HG02763 (cell line): Measurements from ENCODE around the gene TMTC2.

Experiments used
- ATAC-seq: cut with Tn5 transposase; IDR thresholded peaks from one replicate; pipeline ENCODE4 v1.9.1; 2021; ENCODE audit warnings: mild to moderate bottlenecking, moderate library complexity; ENCODE audit not compliant: unreplicated experiment

The TMTC2 gene

DNA sequence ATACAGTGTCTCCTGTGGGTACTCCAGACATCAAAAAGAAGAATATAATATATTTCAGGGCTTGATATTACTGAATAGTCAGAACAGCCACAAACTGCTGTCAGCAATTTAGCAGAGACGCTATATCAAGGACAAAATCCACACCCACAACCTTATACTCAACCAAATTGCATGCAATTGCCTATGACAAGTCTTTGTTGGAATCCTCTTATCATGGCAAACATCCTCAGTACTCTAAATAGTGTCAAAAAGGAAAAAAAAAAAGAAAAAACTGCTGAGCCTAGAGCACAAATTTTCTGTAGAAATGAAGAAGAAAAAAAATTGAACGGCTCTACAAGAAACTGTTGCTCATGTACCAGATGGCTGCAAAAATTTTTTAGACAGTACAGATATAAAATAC lies 485.7 kb downstream of the TMTC2 start:
- ATAC-seq, result no peak

DNA sequence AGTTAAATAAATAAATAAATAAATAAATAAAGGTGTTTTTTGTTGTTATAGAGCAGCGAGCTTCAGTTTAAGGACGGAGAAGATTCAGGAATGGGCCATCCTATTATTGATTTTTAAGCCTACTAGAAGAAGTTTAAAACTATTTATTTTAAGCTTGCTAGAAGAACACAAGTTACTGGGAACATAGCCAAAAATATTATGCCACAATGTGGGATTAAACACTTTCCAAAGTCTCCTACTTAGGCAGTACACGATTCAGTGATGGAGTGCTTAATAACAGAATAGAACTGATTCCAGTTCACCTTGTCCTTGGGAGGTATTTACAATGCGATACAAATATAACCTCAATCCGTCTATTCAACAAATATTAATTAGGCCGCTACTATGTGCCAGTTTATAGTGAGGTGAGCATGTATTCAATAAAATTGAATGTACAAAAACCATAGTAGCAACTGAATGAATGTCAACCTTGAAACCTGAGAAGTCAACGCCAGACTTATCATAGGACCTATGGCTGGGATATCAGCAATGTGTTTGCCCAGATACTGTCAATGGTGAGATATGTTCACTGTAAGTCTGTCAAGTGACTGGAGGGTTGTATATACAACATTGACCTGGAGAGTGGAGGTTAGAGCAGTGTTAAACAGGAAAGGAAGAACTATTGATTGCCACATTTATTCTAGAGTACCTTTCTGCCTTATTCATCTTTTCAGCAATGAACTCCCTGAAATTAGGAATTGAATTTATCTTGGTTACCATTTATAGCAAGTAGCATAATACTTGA lies 486.4 kb downstream of the TMTC2 start:
- no peak for ATAC-seq

DNA sequence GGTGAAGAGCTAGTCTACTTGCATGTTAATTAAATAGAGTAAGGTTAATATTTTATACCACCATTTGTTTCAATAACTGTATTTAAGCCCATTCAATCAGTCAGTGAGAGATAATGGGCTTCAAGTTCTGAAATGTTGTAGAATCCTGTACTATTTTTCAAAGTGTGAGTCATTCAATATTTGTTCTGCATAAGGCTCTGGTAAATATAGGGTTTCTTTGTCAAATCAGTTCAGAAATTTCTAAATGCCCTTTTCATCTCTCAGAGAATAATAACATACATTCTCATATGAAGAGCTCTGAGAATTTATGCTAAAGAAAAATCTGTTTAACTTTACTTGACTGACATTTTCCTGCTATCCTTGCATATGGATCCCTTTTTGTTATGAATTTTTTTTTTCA lies 493.3 kb downstream of the TMTC2 start:
- no peak for ATAC-seq

DNA sequence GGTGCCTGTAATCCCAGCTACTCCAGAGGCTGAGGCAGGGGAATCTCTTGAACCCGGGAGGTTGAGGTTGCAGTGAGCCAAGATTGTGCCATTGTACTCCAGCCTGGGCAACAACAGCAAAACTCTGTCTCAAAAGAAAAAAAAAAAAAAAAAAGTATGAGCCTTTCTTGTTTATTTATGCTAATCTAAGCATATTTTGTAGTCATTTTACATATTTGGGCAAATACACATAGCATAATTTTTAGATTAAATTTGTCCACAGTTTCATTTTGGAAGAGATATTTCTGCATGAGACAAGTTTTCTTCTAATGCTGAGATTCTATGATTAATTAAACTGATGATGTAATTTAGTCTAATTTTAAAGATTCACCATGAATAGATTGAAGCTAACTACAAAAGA lies 494.4 kb downstream of the TMTC2 start:
- ATAC-seq, result no peak

DNA sequence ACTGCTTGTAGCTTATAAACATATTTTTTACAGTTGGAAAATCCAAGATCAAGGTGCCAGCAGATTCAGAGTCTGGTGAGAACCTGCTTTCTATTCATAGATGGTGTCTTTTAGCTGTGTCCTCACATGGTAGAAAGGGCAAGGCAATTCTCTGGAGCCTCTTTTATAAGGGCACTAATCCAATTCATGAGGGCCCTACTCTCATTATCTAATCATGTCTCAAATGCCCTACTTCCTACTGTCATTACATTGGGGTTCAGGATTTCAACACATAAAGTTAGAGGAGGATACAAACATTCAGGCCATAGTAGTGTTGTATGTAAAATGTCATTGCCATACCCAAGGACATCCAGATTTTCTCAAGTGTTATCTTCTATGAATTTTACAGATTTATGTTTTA lies 496.4 kb downstream of the TMTC2 start:
- no peak for ATAC-seq
